Jurkat, Clone E6-1 (cell line): ENCODE data around the gene GATA2.

ENCODE experiments used
- DNase-seq: peaks from one replicate; pipeline ENCODE4 v3.0.0-alpha.2; 2011; ENCODE audit warnings: low read depth, low spot score
- H3K4me3 ChIP-seq: 2 replicates; pipeline ENCODE4 v1.5.1; 2011; ENCODE audit warnings: mild to moderate bottlenecking, low read length, control low read depth, moderate library complexity

Gene GATA2

GRCh38 chr3:128503751-128504532, 10.9 kb upstream of the GATA2 start:
- H3K4me3 ChIP-seq: no peak overlapping the region
- no peak for DNase-seq

GRCh38 chr3:128503164-128503651, 10.2 kb upstream of the GATA2 start:
- no peak overlapping the region for H3K4me3 ChIP-seq
- DNase-seq: no peak

- DNase-seq: no peak
- H3K4me3 ChIP-seq: no peak overlapping the region
These were observed 9.7 kb upstream of the GATA2 start for GRCh38 chr3:128502712-128503111.

GRCh38 chr3:128501431-128501830, 8.4 kb upstream of the GATA2 start:
- DNase-seq: no peak
- no peak overlapping the region for H3K4me3 ChIP-seq

- no peak for DNase-seq
These were observed 7.6 kb upstream of the GATA2 start for GRCh38 chr3:128500556-128500955.

GRCh38 chr3:128499724-128500275, 6.8 kb upstream of the GATA2 start:
- no peak for DNase-seq

More at GRCh38 chr3:128500556-128500955, 7.6 kb upstream of the GATA2 start:
- no peak overlapping the region for H3K4me3 ChIP-seq

GRCh38 chr3:128498901-128499530, 6.0 kb upstream of the GATA2 start:
- DNase-seq: no peak

More at GRCh38 chr3:128499724-128500275, 6.8 kb upstream of the GATA2 start:
- H3K4me3 ChIP-seq: no peak overlapping the region

GRCh38 chr3:128498127-128498626, 5.2 kb upstream of the GATA2 start:
- DNase-seq: no peak
- peak overlapping the region; percentile 56 for H3K4me3 ChIP-seq

More at GRCh38 chr3:128498901-128499530, 6.0 kb upstream of the GATA2 start:
- H3K4me3 ChIP-seq: no peak overlapping the region

GRCh38 chr3:128497305-128498126, 4.5 kb upstream of the GATA2 start:
- H3K4me3 ChIP-seq: peak overlapping the region; percentile 56
- DNase-seq: peak; percentile 42

- DNase-seq: no peak
These were observed 3.8 kb upstream of the GATA2 start for GRCh38 chr3:128496602-128497304.

GRCh38 chr3:128496019-128496601, 3.1 kb upstream of the GATA2 start:
- H3K4me3 ChIP-seq: no peak overlapping the region
- DNase-seq: no peak

More at GRCh38 chr3:128496602-128497304, 3.8 kb upstream of the GATA2 start:
- peak overlapping the region; percentile 56 for H3K4me3 ChIP-seq

- DNase-seq: no peak
- no peak overlapping the region for H3K4me3 ChIP-seq
These were observed 2.5 kb upstream of the GATA2 start for GRCh38 chr3:128495435-128495970.

- no peak overlapping the region for H3K4me3 ChIP-seq
- no peak for DNase-seq
These were observed 1.3 kb upstream of the GATA2 start for GRCh38 chr3:128494367-128494650.

GRCh38 chr3:128493570-128494366, 767 bp upstream of the GATA2 start:
- no peak for DNase-seq
- no peak overlapping the region for H3K4me3 ChIP-seq

- H3K4me3 ChIP-seq: peak overlapping the region; percentile 35
- DNase-seq: no peak
These were observed 895 bp downstream of the GATA2 start for GRCh38 chr3:128491941-128492670.

GRCh38 chr3:128491691-128491940, 1.4 kb downstream of the GATA2 start:
- H3K4me3 ChIP-seq: no peak overlapping the region
- DNase-seq: no peak
